HG02610 (cell line): ENCODE measurements around the gene RBMX2.
A peak's percentile ranks its signal among the peaks of the same experiment; 100 is the strongest.
"Not testable (repeated sequence)": the region's sequence is repeated elsewhere in the genome, so short reads cannot be mapped to it uniquely, and the experiment has no call there.

Experiments used
- ATAC-seq: cut with Tn5 transposase; IDR thresholded peaks from one replicate; pipeline ENCODE4 v1.9.1; 2021; ENCODE audit warnings: mild to moderate bottlenecking, moderate library complexity; ENCODE audit not compliant: unreplicated experiment

RBMX2 gene

GRCh38 chrX:130401415-130402207 lies at the start of gene RBMX2:
TSS of gene RBMX2 (plus strand) at chrX:130401987. CDS start at chrX:130402033, 46 bp downstream.
- peak; percentile 94 for ATAC-seq

- ATAC-seq = not testable (repeated sequence)
Measured at GRCh38 chrX:130352050-130352449, 49.7 kb upstream of the RBMX2 start.

GRCh38 chrX:130376077-130376476 lies 25.7 kb upstream of the RBMX2 start:
- ATAC-seq = no peak

- ATAC-seq = no peak
Measured at GRCh38 chrX:130378024-130378669, 23.6 kb upstream of the RBMX2 start.

- no peak for ATAC-seq
Measured at GRCh38 chrX:130385520-130385919, 16.3 kb upstream of the RBMX2 start, which contains the start of gene GPR119. TSS of gene GPR119 (minus strand) at chrX:130385674. CDS start at chrX:130385447, 227 bp downstream.

GRCh38 chrX:130386408-130386808 lies 15.4 kb upstream of the RBMX2 start:
- no peak for ATAC-seq

- ATAC-seq = no peak
Measured at GRCh38 chrX:130393451-130394074, 8.2 kb upstream of the RBMX2 start.

GRCh38 chrX:130395341-130395740 lies 6.4 kb upstream of the RBMX2 start:
- ATAC-seq = no peak

GRCh38 chrX:130402208-130402684 lies 459 bp downstream of the RBMX2 start:
- no peak for ATAC-seq

GRCh38 chrX:130413415-130413814 lies 11.6 kb downstream of the RBMX2 start:
- ATAC-seq = no peak

GRCh38 chrX:130414800-130415199 lies 13.0 kb downstream of the RBMX2 start:
- no peak for ATAC-seq

- ATAC-seq = no peak
Measured at GRCh38 chrX:130415201-130415600, 13.4 kb downstream of the RBMX2 start.

- no peak for ATAC-seq
Measured at GRCh38 chrX:130416785-130417184, 15.0 kb downstream of the RBMX2 start.

- ATAC-seq = no peak
Measured at GRCh38 chrX:130418066-130418465, 16.3 kb downstream of the RBMX2 start.

GRCh38 chrX:130418740-130419139 lies 17.0 kb downstream of the RBMX2 start:
- ATAC-seq = no peak

- no peak for ATAC-seq
Measured at GRCh38 chrX:130419263-130419662, 17.5 kb downstream of the RBMX2 start.

- no peak for ATAC-seq
Measured at GRCh38 chrX:130426531-130426930, 24.7 kb downstream of the RBMX2 start.

GRCh38 chrX:130429236-130429635 lies 27.4 kb downstream of the RBMX2 start:
- not testable (repeated sequence) for ATAC-seq

GRCh38 chrX:130435937-130436336 lies 34.1 kb downstream of the RBMX2 start:
- no peak for ATAC-seq

- ATAC-seq = not testable (repeated sequence)
Measured at GRCh38 chrX:130437996-130438395, 36.2 kb downstream of the RBMX2 start.

GRCh38 chrX:130443875-130444274 lies 42.1 kb downstream of the RBMX2 start:
- ATAC-seq = no peak
